ENCODE data around the gene SFTPA1.

Gene SFTPA1

DNA sequence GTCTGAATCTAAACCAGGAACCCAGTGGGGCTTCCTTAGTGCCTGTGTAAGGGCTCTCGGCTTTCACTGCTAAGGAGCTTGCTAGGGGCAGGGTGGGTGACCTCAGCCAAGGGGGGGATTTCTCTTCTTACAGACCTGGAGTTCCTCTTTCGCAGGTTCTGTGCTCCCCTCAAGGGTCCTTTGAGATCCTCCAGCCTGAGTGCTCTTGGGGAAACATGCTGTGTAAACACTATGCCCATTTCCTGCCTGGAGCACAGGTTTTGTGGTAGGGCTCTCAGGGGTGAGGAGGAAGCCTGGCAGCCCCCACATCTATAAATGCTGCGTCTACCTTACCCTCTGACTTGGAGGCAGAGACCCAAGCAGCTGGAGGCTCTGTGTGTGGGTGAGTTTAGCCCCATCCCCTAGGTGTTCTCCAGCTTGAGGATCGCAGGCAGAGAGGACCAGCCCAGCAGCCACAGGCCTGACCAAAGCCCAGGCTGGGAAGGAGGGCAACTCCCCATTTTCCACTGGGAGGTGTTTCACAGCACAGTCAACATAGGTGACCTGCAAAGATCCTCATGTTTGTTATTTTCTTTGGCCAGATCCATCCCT lies at the start of gene SFTPA1:
TSS of gene SFTPA1 (plus strand) at position 339 of the 591 bp plus-strand sequence. CDS start 887 bp downstream, outside the sequence.
- TF ChIP-seq, protein P1, sequence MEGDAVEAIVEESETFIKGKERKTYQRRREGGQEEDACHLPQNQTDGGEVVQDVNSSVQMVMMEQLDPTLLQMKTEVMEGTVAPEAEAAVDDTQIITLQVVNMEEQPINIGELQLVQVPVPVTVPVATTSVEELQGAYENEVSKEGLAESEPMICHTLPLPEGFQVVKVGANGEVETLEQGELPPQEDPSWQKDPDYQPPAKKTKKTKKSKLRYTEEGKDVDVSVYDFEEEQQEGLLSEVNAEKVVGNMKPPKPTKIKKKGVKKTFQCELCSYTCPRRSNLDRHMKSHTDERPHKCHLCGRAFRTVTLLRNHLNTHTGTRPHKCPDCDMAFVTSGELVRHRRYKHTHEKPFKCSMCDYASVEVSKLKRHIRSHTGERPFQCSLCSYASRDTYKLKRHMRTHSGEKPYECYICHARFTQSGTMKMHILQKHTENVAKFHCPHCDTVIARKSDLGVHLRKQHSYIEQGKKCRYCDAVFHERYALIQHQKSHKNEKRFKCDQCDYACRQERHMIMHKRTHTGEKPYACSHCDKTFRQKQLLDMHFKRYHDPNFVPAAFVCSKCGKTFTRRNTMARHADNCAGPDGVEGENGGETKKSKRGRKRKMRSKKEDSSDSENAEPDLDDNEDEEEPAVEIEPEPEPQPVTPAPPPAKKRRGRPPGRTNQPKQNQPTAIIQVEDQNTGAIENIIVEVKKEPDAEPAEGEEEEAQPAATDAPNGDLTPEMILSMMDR (IDR thresholded peaks at IDR 0.05), result no peak

DNA sequence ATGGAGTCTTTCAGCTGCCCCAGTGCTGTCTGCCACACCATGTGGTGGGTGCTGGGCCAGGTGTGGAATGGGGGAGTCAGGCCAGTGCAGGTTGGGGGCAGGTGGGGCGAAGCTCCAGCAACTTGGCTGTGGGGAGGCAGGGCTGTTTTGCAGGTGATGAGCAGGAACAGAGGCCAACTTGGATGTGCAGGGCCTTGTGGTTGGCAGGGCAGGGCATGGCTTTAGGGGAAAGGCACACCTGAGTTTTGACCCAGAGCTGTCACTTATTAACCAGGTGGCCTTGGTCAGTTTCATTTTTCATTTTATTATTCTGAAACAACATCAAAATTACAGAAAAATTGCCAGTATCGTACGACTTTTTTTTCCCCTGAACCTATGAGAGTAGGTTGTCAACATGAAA lies 49.5 kb upstream of the SFTPA1 start:
- TF ChIP-seq, protein P1 (IDR thresholded peaks at IDR 0.05), result no peak

DNA sequence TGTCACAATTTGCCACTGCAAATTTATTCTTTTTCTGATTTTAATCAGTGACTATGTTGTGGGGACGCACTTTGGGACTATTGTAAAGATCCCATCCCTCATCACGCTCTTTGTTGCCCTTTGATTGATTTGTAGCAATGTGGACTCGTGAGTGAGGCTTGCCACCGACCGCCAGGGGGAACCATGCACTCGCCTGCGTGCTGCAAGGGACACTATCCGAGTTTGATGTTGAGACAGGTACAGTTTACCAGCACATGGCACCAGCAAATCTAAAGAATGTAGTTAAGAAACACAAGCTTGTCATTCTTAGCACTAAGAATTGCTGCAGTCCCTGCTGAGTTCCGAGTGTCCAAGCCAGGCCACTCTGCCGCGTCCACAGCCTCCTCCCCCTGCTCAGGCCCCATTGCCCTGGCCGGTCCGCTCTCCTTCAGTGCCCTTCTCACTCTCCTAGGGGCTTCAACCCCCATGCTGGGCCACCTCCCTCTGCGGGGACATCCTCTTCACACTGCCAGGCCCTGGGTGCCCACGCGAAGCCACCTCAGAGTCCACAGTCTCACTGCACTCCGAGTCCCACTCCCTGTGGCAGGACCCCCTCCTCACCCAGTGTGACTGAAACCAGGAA lies 48.5 kb upstream of the SFTPA1 start:
- TF ChIP-seq, protein P1 (IDR thresholded peaks at IDR 0.05), result peak; percentile 96

- TF ChIP-seq, protein P1 (IDR thresholded peaks at IDR 0.05), result no peak
Observed at GRCh38 chr10:79563426-79563825, 47.3 kb upstream of the SFTPA1 start.

- TF ChIP-seq, protein P1 (IDR thresholded peaks at IDR 0.05), result no peak
Observed at GRCh38 chr10:79579361-79579760, 31.4 kb upstream of the SFTPA1 start.

GRCh38 chr10:79581044-79581443 lies 29.7 kb upstream of the SFTPA1 start:
- TF ChIP-seq, protein P1 (IDR thresholded peaks at IDR 0.05), result no peak

- TF ChIP-seq, protein P1 (IDR thresholded peaks at IDR 0.05), result no peak
Observed at GRCh38 chr10:79582096-79582495, 28.6 kb upstream of the SFTPA1 start.
